Upper lobe of right lung (tissue), 1 donor: Measurements from ENCODE around the gene LRIT1. TPM values are rescaled to one million over a fixed set of nuclear protein-coding genes. Genes with fewer than 3 reads are reported as not detected.

Source experiments
- ATAC-seq: fragments of 200-7000 bp; cut with Tn5 transposase; one replicate; pipeline ENCODE4 v1.9.1; 2020; ENCODE audit warnings: mild to moderate bottlenecking, moderate library complexity
- DNase-seq: peaks from one replicate; pipeline ENCODE4 v3.0.0-alpha.2; 2020
- H3K27ac ChIP-seq: fragments of 200-600 bp; one replicate; pipeline ENCODE4 v1.8.0; 2022
- H3K27me3 ChIP-seq: fragments of 200-600 bp; one replicate; pipeline ENCODE4 v1.8.0; 2022; ENCODE audit warnings: mild to moderate bottlenecking
- H3K36me3 ChIP-seq: fragments of 200-600 bp; one replicate; pipeline ENCODE4 v1.8.0; 2022
- H3K4me1 ChIP-seq: fragments of 200-600 bp; one replicate; pipeline ENCODE4 v1.8.0; 2022
- H3K4me3 ChIP-seq: fragments of 200-600 bp; one replicate; pipeline ENCODE4 v1.8.0; 2022; ENCODE audit warnings: mild to moderate bottlenecking
- H3K9me3 ChIP-seq: fragments of 200-600 bp; one replicate; pipeline ENCODE4 v1.8.0; 2022
- CTCF ChIP-seq: fragments of 200-600 bp; IDR thresholded peaks from one replicate; pipeline ENCODE4 v1.8.0; 2022; ENCODE audit warnings: antibody characterized with exemption
- intact Hi-C: fragments of 100-400 bp; cut with DNase I; formaldehyde crosslinking; loops from one replicate; pipeline ENCODE4 v1.11.0; 2022
- total RNA-seq: library from RNA; stranded (reverse); fragmentation: NEBNext Ultra II Directional; extraction: Animal tissue kit (Norgen Biotek cat#: 25700); gene quantifications from one replicate; pipeline ENCODE4 v1.2.1, GENCODE V29; 2021
- donor health status: DM: no; HTN: yes; CAD: no; lungs with severe emphysema.

LRIT1 gene
- total RNA-seq, 1 donor from 2014 or later: not detected

- H3K27ac ChIP-seq: no peak overlapping the region
- intact Hi-C loops: no loop called here
These were observed 23.6 kb downstream of the LRIT1 start for GRCh38 chr10:84217746-84218145.

GRCh38 chr10:84216834-84217233 is 24.5 kb downstream of the LRIT1 start:
- ATAC-seq: no peak
- no peak for TF ChIP-seq CTCF
- Histone ChIP-seq H3K27ac (no peak overlapping the region), H3K36me3 (no peaks in the 10 kb centered on the region), H3K4me1 (no peaks in the 10 kb centered on the region), H3K4me3 (no peak overlapping the region), H3K27me3 (peaks cover 7% of the 10 kb centered on the region), H3K9me3 (no peaks in the 10 kb centered on the region)
- intact Hi-C loops: no loop called here
- no peak for DNase-seq

More at GRCh38 chr10:84217746-84218145, 23.6 kb downstream of the LRIT1 start:
- Histone ChIP-seq H3K4me3 (no peak overlapping the region), H3K4me1 (no peaks in the 10 kb centered on the region), H3K27me3 (peaks cover 9% of the 10 kb centered on the region), H3K9me3 (no peaks in the 10 kb centered on the region), H3K36me3 (no peaks in the 10 kb centered on the region)
- ATAC-seq (no peak), DNase-seq (no peak)
- TF ChIP-seq CTCF: no peak

- Histone ChIP-seq H3K4me3 (no peak overlapping the region), H3K9me3 (no peaks in the 10 kb centered on the region), H3K27ac (no peak overlapping the region), H3K36me3 (no peaks in the 10 kb centered on the region), H3K4me1 (no peaks in the 10 kb centered on the region), H3K27me3 (no peaks in the 10 kb centered on the region)
- TF ChIP-seq CTCF: peak; percentile 17
- DNase-seq (no peak), ATAC-seq (peak; percentile 45)
- intact Hi-C loops: no loop called here
These were observed 26.6 kb downstream of the LRIT1 start for GRCh38 chr10:84214612-84215235.

GRCh38 chr10:84214046-84214572 is 27.2 kb downstream of the LRIT1 start:
- no peak for ATAC-seq
- Histone ChIP-seq H3K36me3 (no peaks in the 10 kb centered on the region), H3K4me1 (no peaks in the 10 kb centered on the region), H3K9me3 (no peaks in the 10 kb centered on the region), H3K4me3 (no peak overlapping the region), H3K27me3 (no peaks in the 10 kb centered on the region), H3K27ac (no peak overlapping the region)
- no peak for DNase-seq
- TF ChIP-seq CTCF: no peak
- intact Hi-C loops: no loop called here

- intact Hi-C loops: no loop called here
- no peak for ATAC-seq
These were observed 28.3 kb downstream of the LRIT1 start for GRCh38 chr10:84213076-84213475.

More at GRCh38 chr10:84213076-84213475, 28.3 kb downstream of the LRIT1 start:
- H3K27me3 ChIP-seq: no peaks in the 10 kb centered on the region
- DNase-seq: no peak
- no peaks in the 10 kb centered on the region for H3K4me1 ChIP-seq
- TF ChIP-seq CTCF: no peak
- H3K36me3 ChIP-seq: no peaks in the 10 kb centered on the region
- no peak overlapping the region for H3K27ac ChIP-seq
- no peak overlapping the region for H3K4me3 ChIP-seq
- no peaks in the 10 kb centered on the region for H3K9me3 ChIP-seq
